Natural killer cell (primary cell): ENCODE results near the gene DNAH3. TPM values are rescaled to one million over a fixed set of nuclear protein-coding genes. Genes with fewer than 3 reads are reported as not detected.

Source experiments
- ATAC-seq, 3 donors: fragments of 150-1000 bp in 2 of 3; fragments of 200-7000 bp in 1 of 3; cut with Tn5 transposase; 1 replicate in 1 of 3; 2 replicates in 2 of 3; pipeline ENCODE4 v1.10.0; 2021; ENCODE audit warnings: mild to moderate bottlenecking in 2 of 3, moderate library complexity in 2 of 3
- DNase-seq, 2 donors: peaks; one replicate each; pipeline versions ENCODE4 v3.0.0 to v3.0.0-alpha.2; 2013 to 2021; ENCODE audit warnings: mixed read lengths in 1 of 2
- H3K27ac ChIP-seq: one replicate; pipeline ENCODE4 v1.5.1; 2013; ENCODE audit warnings: mild to moderate bottlenecking, low read length
- H3K27me3 ChIP-seq: one replicate; pipeline ENCODE4 v1.6.1; 2013; ENCODE audit warnings: low read length; ENCODE audit not compliant: control insufficient read depth, insufficient read depth
- H3K36me3 ChIP-seq: one replicate; pipeline ENCODE4 v1.6.1; 2013; ENCODE audit warnings: low read length; ENCODE audit not compliant: control insufficient read depth, insufficient read depth
- H3K4me1 ChIP-seq: one replicate; pipeline ENCODE4 v1.6.1; 2013; ENCODE audit warnings: low read length; ENCODE audit not compliant: control insufficient read depth, insufficient read depth
- H3K4me3 ChIP-seq: one replicate; pipeline ENCODE4 v1.5.1; 2013; ENCODE audit warnings: low read length
- H3K9me3 ChIP-seq: one replicate; pipeline ENCODE4 v1.6.1; 2013; ENCODE audit warnings: low read length; ENCODE audit not compliant: control insufficient read depth, insufficient read depth
- H3K27ac Mint-ChIP-seq, 2 donors: one replicate each; pipeline ENCODE4 v1.8.0; 2022; ENCODE audit warnings: mild to moderate bottlenecking in 2 of 2, mixed read lengths in 2 of 2, moderate library complexity in 1 of 2
- H3K27me3 Mint-ChIP-seq, 2 donors: one replicate each; pipeline ENCODE4 v1.8.0; 2022; ENCODE audit warnings: low read depth in 2 of 2, mixed read lengths in 2 of 2
- H3K36me3 Mint-ChIP-seq: one replicate; pipeline ENCODE4 v1.8.0; 2022; ENCODE audit warnings: mixed read lengths
- H3K4me1 Mint-ChIP-seq, 2 donors: one replicate each; pipeline ENCODE4 v1.8.0; 2022; ENCODE audit warnings: mixed read lengths in 2 of 2
- H3K4me3 Mint-ChIP-seq: one replicate; pipeline ENCODE4 v1.8.0; 2022; ENCODE audit warnings: mild to moderate bottlenecking, moderate library complexity, mixed read lengths
- H3K9me3 Mint-ChIP-seq, 2 donors: one replicate each; pipeline ENCODE4 v1.8.0; 2022; ENCODE audit warnings: mixed read lengths in 2 of 2
- CTCF ChIP-seq: fragments of 200-600 bp; IDR thresholded peaks from one replicate; pipeline ENCODE4 v1.8.0; 2022; ENCODE audit warnings: antibody characterized with exemption
- WGBS: methylation state at CpG from one replicate; pipeline ENCODE4 v1.1.7; 2013; ENCODE audit warnings: missing lambda C conversion rate; ENCODE audit not compliant: insufficient coverage; 5-methylcytosine and 5-hydroxymethylcytosine counted together
- intact Hi-C: fragments of 100-400 bp; cut with micrococcal nuclease; formaldehyde crosslinking; loops from one replicate; pipeline ENCODE4 v1.14.2; 2022
- total RNA-seq, 4 donors: library from RNA; stranded (reverse); fragments of 120-200 nt in 1 of 4; gene quantifications; one replicate each; pipeline versions ENCODE4 v1.2.3 to v1.2.4, GENCODE V29; 2013 to 2022

DNAH3 gene
- total RNA-seq, 3 donors from 2014 or later (not counting 1 experiment from before 2014, with no cell fraction given), result not detected

GRCh38 chr16:21092951-21093350 is 57.7 kb downstream of the DNAH3 start:
- Mint-ChIP-seq H3K27me3 (peaks cover 24 to 70% of the 10 kb centered on the region in 2 donors), H3K36me3 (no peaks in the 10 kb centered on the region)
- ATAC-seq, result no peak

GRCh38 chr16:21088646-21089538 is 61.8 kb downstream of the DNAH3 start:
- no peaks in the 10 kb centered on the region for H3K9me3 ChIP-seq
- Mint-ChIP-seq H3K9me3 (no peaks in the 10 kb centered on the region), H3K4me3 (no peak overlapping the region), H3K4me1 (no peaks in the 10 kb centered on the region), H3K36me3 (no peaks in the 10 kb centered on the region), H3K27me3 (peaks cover 18 to 57% of the 10 kb centered on the region in 2 donors), H3K27ac (no peak overlapping the region)
- DNase-seq (no peak), ATAC-seq (no peak)
- H3K27ac ChIP-seq, result no peak overlapping the region
- 91% methylated on average over 3 of the region's 3 CpGs for whole genome bisulfite sequencing
- no peak overlapping the region for H3K4me3 ChIP-seq
- TF ChIP-seq CTCF, result no peak
- peaks cover 2% of the 10 kb centered on the region for H3K27me3 ChIP-seq
- intact Hi-C loops, result no loop called here
- no peaks in the 10 kb centered on the region for H3K4me1 ChIP-seq
- H3K36me3 ChIP-seq, result no peaks in the 10 kb centered on the region

More at GRCh38 chr16:21092951-21093350, 57.7 kb downstream of the DNAH3 start:
- Mint-ChIP-seq H3K9me3 (no peaks in the 10 kb centered on the region), H3K4me1 (no peaks in the 10 kb centered on the region), H3K27ac (no peak overlapping the region), H3K4me3 (no peak overlapping the region)
- Histone ChIP-seq H3K27me3 (peaks cover 2% of the 10 kb centered on the region), H3K4me3 (no peak overlapping the region), H3K4me1 (no peaks in the 10 kb centered on the region), H3K36me3 (no peaks in the 10 kb centered on the region), H3K27ac (no peak overlapping the region), H3K9me3 (no peaks in the 10 kb centered on the region)
- no peak for TF ChIP-seq CTCF
- intact Hi-C loops, result no loop called here
- WGBS, result 95% methylated on average over 2 of the region's 2 CpGs
- DNase-seq, result no peak

- TF ChIP-seq CTCF, result no peak
- Mint-ChIP-seq H3K27ac (no peak overlapping the region), H3K9me3 (no peaks in the 10 kb centered on the region), H3K4me1 (no peaks in the 10 kb centered on the region), H3K4me3 (no peak overlapping the region), H3K27me3 (peaks cover 18 to 50% of the 10 kb centered on the region in 2 donors), H3K36me3 (no peaks in the 10 kb centered on the region)
- ATAC-seq, result no peak
- no peaks in the 10 kb centered on the region for H3K4me1 ChIP-seq
- peaks cover 2% of the 10 kb centered on the region for H3K27me3 ChIP-seq
- intact Hi-C loops, result no loop called here
- no peaks in the 10 kb centered on the region for H3K36me3 ChIP-seq
- no peak for DNase-seq
- no peaks in the 10 kb centered on the region for H3K9me3 ChIP-seq
- 86% methylated on average over 2 of the region's 3 CpGs for WGBS
- no peak overlapping the region for H3K27ac ChIP-seq
- H3K4me3 ChIP-seq, result no peak overlapping the region
Observed at GRCh38 chr16:21088143-21088542, 62.5 kb downstream of the DNAH3 start.
